GM23248 (cell line): ENCODE measurements around the gene PTPRZ1. TPM values are rescaled to one million over a fixed set of nuclear protein-coding genes. Genes with fewer than 3 reads are reported as not detected.

Experiments used
- DNase-seq: peaks from one replicate; pipeline ENCODE4 v3.0.0-alpha.2; 2015
- H2AFZ ChIP-seq: fragments of 200-600 bp; sonication (generic); 2 replicates; pipeline ENCODE4 v1.6.1; 2016; ENCODE audit warnings: antibody characterized with exemption
- H3F3A ChIP-seq: fragments of 200-600 bp; sonication (generic); 2 replicates; pipeline ENCODE4 v1.6.1; 2016; ENCODE audit warnings: mild to moderate bottlenecking, antibody characterized with exemption, mixed run types; ENCODE audit not compliant: insufficient read depth
- H3K27ac ChIP-seq: fragments of 200-600 bp; sonication (generic); 2 replicates; pipeline ENCODE4 v1.5.1; 2016; ENCODE audit warnings: mild to moderate bottlenecking
- H3K27me3 ChIP-seq: fragments of 200-600 bp; sonication (generic); replicated peaks from 2 replicates; pipeline ENCODE4 v1.6.1; 2016; ENCODE audit warnings: mild to moderate bottlenecking; ENCODE audit not compliant: insufficient read depth
- H3K36me3 ChIP-seq: fragments of 200-600 bp; sonication (generic); 2 replicates; pipeline ENCODE4 v1.6.1; 2016; ENCODE audit warnings: low read depth, mild to moderate bottlenecking
- H3K4me1 ChIP-seq: fragments of 200-600 bp; sonication (generic); 2 replicates; pipeline ENCODE4 v1.6.1; 2016; ENCODE audit warnings: mild to moderate bottlenecking; ENCODE audit not compliant: insufficient read depth
- H3K4me2 ChIP-seq: fragments of 200-600 bp; sonication (generic); one replicate; pipeline ENCODE4 v1.6.1; 2016; ENCODE audit warnings: mild to moderate bottlenecking; ENCODE audit not compliant: unreplicated experiment
- H3K4me3 ChIP-seq: fragments of 200-600 bp; sonication (generic); 2 replicates; pipeline ENCODE4 v1.5.1; 2016; ENCODE audit warnings: mild to moderate bottlenecking
- H3K79me2 ChIP-seq: fragments of 200-600 bp; sonication (generic); 2 replicates; pipeline ENCODE4 v1.6.1; 2016; ENCODE audit warnings: mild to moderate bottlenecking; ENCODE audit not compliant: insufficient read depth
- H3K9ac ChIP-seq: fragments of 200-600 bp; sonication (generic); 2 replicates; pipeline ENCODE4 v1.6.1; 2016; ENCODE audit warnings: mild to moderate bottlenecking
- H3K9me2 ChIP-seq: fragments of 200-600 bp; sonication (generic); 2 replicates; pipeline ENCODE4 v1.6.1; 2016; ENCODE audit warnings: mixed run types, mild to moderate bottlenecking, moderate library complexity; ENCODE audit not compliant: insufficient read depth
- H3K9me3 ChIP-seq: fragments of 200-600 bp; sonication (generic); one replicate; pipeline ENCODE4 v1.6.1; 2017; ENCODE audit warnings: low read depth
- H4K20me1 ChIP-seq: fragments of 200-600 bp; sonication (generic); 2 replicates; pipeline ENCODE4 v1.6.0; 2016; ENCODE audit not compliant: insufficient read depth
- EZH2 ChIP-seq: fragments of 200-600 bp; sonication (generic); IDR thresholded peaks from 2 replicates; pipeline ENCODE4 v1.6.1; 2018; ENCODE audit warnings: antibody characterized with exemption, mild to moderate bottlenecking; ENCODE audit not compliant: insufficient read depth, poor library complexity, severe bottlenecking
- EZH2phosphoT487 ChIP-seq: fragments of 200-600 bp; sonication (generic); IDR thresholded peaks from 2 replicates; pipeline ENCODE4 v1.6.1; 2018; ENCODE audit warnings: antibody characterized with exemption, moderate library complexity, mild to moderate bottlenecking, low read depth; ENCODE audit not compliant: insufficient read depth
- WGBS, 2 experiments: methylation state at CpG; one replicate each; pipeline ENCODE4 v1.1.6; 2015 to 2017; ENCODE audit warnings: low lambda C conversion rate in 2 of 2, low coverage in 1 of 2; ENCODE audit errors: missing lambda C conversion rate in 2 of 2; 5-methylcytosine and 5-hydroxymethylcytosine counted together
- in situ Hi-C: fragments of 300-500 bp; cut with MboI; formaldehyde crosslinking; loops from 2 replicates; pipeline ENCODE4 v1.15.0; 2020
- polyA plus RNA-seq: library from polyadenylated mRNA; unstranded; fragments of >200 nt; fragmentation: Nextera tagmentation; extraction: Ambion mirVana; gene quantifications from 2 replicates; pipeline ENCODE4 v1.2.1, GENCODE V29; 2016
- total RNA-seq: library from RNA; depleted of rRNA; stranded (reverse); fragments of >200 nt; shearing (Covaris generic); gene quantifications from 2 replicates; pipeline ENCODE4 v1.2.3, GENCODE V29; 2014; rRNA removed

The PTPRZ1 gene
- total RNA-seq, result under 0.01 TPM in 1 of 2 replicates, not detected in the other
- polyA plus RNA-seq, result not detected in 2 replicates

- 1 to 2% methylated on average over 35 to 40 of the region's 49 CpGs for WGBS, 2 experiments
- in situ Hi-C loops, result no loop called here
- H3K4me3 ChIP-seq, result peak within 1 kb of the TSS; percentile 75
- no peaks in the 10 kb centered on the region for H3K9me2 ChIP-seq
- H3K9me3 ChIP-seq, result no peaks in the 10 kb centered on the region
- TF ChIP-seq EZH2, result no peak
- no peak for TF ChIP-seq EZH2phosphoT487
- no peak within 1 kb of the TSS for H3K27ac ChIP-seq
- H3K4me1 ChIP-seq, result peaks cover 6% of the 10 kb centered on the region; the same call in 1 of the 2 replicates
- peak within 1 kb of the TSS; percentile 88 for H3K4me2 ChIP-seq
- peak within 1 kb of the TSS; percentile 87 for H2AFZ ChIP-seq
- H3K79me2 ChIP-seq, result no peaks in the 10 kb centered on the region
- peaks cover 55% of the 10 kb centered on the region for H3K27me3 ChIP-seq
- no peaks in the 10 kb centered on the region for H3F3A ChIP-seq
- DNase-seq, result peak; percentile 55
- H4K20me1 ChIP-seq, result no peaks in the 10 kb centered on the region
- H3K9ac ChIP-seq, result 0 out of 2 replicates have a peak within 1 kb of the TSS, but pooled peaks have one; percentile 15
- no peaks in the 10 kb centered on the region for H3K36me3 ChIP-seq
Measured at GRCh38 chr7:121872831-121873288, at the start of gene PTPRZ1. PTPRZ1 (plus strand) TSS chr7:121873161; CDS start chr7:121873500, 339 bp downstream.

DNA sequence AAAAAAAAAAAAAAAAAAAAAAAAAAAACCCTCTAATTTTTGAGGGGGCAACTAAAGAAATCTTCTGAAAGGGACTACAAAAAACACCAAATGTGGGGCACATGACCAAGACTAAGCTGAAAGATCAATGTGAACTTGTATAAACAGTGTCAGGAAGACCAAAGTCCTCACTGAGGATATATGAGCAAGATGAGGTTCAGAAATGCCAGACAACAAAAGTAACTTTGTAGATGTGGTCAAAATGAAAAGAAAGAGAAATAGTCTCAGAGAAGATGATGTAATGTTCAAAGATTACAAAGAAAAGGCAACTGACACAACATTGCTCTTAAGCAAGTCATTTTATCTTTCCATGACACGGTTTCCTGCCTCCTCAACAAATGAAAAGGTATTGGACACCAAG lies 48.7 kb upstream of the PTPRZ1 start:
- no peaks in the 10 kb centered on the region for H3K4me1 ChIP-seq
- no peak overlapping the region for H3K4me2 ChIP-seq
- no peak overlapping the region for H2AFZ ChIP-seq
- TF ChIP-seq EZH2phosphoT487 (no peak), EZH2 (no peak)
- H3K27me3 ChIP-seq, result no peaks in the 10 kb centered on the region; the same call in none of the 2 replicates
- DNase-seq, result no peak
- H3K27ac ChIP-seq, result no peak overlapping the region
- no peaks in the 10 kb centered on the region for H3K9me2 ChIP-seq
- no peaks in the 10 kb centered on the region for H3K9me3 ChIP-seq
- H3K36me3 ChIP-seq, result no peaks in the 10 kb centered on the region
- H3K79me2 ChIP-seq, result no peaks in the 10 kb centered on the region
- no peak overlapping the region for H3K9ac ChIP-seq
- H4K20me1 ChIP-seq, result no peaks in the 10 kb centered on the region
- 39 to 49% methylated on average over 1 of the region's 1 CpG for WGBS, 2 experiments
- no peaks in the 10 kb centered on the region for H3F3A ChIP-seq
- H3K4me3 ChIP-seq, result no peak overlapping the region
- in situ Hi-C loops, result no loop called here

DNA sequence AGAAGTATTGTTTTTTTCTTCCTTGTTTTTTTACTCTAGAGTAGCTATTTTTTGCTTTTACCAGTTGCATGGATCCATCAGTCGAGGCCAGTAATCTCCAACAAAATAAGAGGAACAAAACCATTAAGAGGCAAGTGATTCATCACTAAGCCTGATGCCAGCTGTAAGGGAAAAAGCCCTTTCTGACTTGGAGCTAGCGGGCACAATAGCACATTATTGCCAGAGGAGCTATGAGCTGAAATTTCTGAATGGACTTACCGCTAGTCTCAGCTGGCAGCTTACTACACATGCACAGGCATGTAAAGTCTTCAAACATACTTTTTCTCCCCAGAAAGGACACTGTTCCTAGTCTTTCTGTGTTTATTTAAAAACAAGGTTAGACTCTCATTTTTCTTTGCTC lies 41.6 kb upstream of the PTPRZ1 start:
- Histone ChIP-seq H3K9me3 (no peaks in the 10 kb centered on the region), H3K9ac (no peak overlapping the region), H3K36me3 (no peaks in the 10 kb centered on the region), H3K79me2 (no peaks in the 10 kb centered on the region), H3K27me3 (no peaks in the 10 kb centered on the region; the same call in 1 of the 2 replicates), H3K9me2 (no peaks in the 10 kb centered on the region), H4K20me1 (no peaks in the 10 kb centered on the region), H3K4me3 (no peak overlapping the region), H3K27ac (no peak overlapping the region), H3K4me2 (no peak overlapping the region), H3K4me1 (no peaks in the 10 kb centered on the region), H3F3A (no peaks in the 10 kb centered on the region), H2AFZ (no peak overlapping the region)
- TF ChIP-seq EZH2 (no peak), EZH2phosphoT487 (no peak)
- 27 to 32% methylated on average over 3 of the region's 3 CpGs for WGBS, 2 experiments
- DNase-seq, result no peak
- in situ Hi-C loops, result no loop called here

- Histone ChIP-seq H3K36me3 (no peaks in the 10 kb centered on the region), H3K79me2 (no peaks in the 10 kb centered on the region), H3K4me2 (no peak overlapping the region)
Measured at GRCh38 chr7:121831801-121832200, 41.2 kb upstream of the PTPRZ1 start.

More at GRCh38 chr7:121831801-121832200, 41.2 kb upstream of the PTPRZ1 start:
- H3K27me3 ChIP-seq, result no peaks in the 10 kb centered on the region; the same call in 1 of the 2 replicates
- H3K9me3 ChIP-seq, result no peaks in the 10 kb centered on the region
- no peaks in the 10 kb centered on the region for H3K9me2 ChIP-seq
- WGBS, 2 experiments, result 32 to 36% methylated on average over 5 of the region's 5 CpGs
- H4K20me1 ChIP-seq, result no peaks in the 10 kb centered on the region
- H3K9ac ChIP-seq, result no peak overlapping the region
- TF ChIP-seq EZH2 (no peak), EZH2phosphoT487 (no peak)
- no peaks in the 10 kb centered on the region for H3K4me1 ChIP-seq
- no peak overlapping the region for H3K4me3 ChIP-seq
- no peak for DNase-seq
- H3K27ac ChIP-seq, result no peak overlapping the region
- no peak overlapping the region for H2AFZ ChIP-seq
- no peaks in the 10 kb centered on the region for H3F3A ChIP-seq
- in situ Hi-C loops, result no loop called here
